LHCN-M2 (cell line): ENCODE results near the gene PTPRN2. TPM values are rescaled to one million over a fixed set of nuclear protein-coding genes. Genes with fewer than 3 reads are reported as not detected.

ENCODE experiments used
- DNase-seq: peaks from one replicate; pipeline ENCODE4 v3.0.0-alpha.2; 2012; ENCODE audit warnings: low read depth
- total RNA-seq: library from RNA; depleted of rRNA; stranded (reverse); fragments of >200 nt; gene quantifications from 2 replicates; pipeline ENCODE4 v1.2.3, GENCODE V29; 2014

The PTPRN2 gene
- total RNA-seq, 1 experiment from 2014 or later: 0.11 TPM

DNA sequence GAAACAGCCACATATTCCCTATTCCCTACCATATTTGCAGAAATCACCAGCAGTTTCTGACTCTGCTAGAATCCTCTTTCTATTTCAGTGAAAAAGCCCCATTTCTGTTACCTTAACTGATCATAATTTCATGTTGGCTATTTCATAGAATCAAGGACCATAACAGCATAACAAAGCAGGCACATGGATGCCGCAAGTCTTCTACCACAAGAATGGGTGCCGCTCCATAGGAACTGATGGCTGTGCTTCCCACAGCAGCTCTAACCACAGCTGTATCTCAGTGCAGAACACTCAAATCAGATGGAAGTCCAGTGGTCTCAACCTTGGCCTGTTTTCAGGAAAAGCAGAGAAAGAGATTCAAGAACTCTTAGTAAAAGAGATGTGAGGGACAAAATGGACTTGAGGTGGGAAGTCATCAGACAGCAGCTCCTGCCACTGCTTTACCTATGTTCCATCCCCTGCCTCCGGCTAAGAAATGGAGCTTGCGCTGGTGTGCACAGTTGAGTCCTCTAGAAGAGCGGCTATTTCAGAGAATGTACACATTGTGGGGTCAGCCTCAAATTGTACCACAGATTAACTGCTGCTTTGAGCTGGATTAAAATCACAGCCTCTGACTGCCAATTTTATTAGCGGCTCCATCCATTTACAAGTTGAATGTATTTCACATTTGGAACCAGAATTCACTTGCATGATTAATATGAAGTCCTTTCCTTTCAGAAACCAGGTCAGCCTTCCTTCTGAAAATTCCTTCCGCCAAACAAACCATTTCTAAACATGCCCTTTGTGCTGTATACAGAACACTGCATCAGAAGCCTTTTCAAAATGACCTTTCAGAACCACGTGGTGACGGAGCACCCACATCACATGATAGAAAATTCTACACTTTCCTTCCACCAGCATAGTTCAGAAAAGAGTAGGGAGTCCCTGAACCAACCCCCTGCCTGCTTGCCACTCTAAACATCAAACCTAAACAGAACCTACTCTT lies 7.7 kb downstream of the PTPRN2 start:
- no peak for DNase-seq

DNA sequence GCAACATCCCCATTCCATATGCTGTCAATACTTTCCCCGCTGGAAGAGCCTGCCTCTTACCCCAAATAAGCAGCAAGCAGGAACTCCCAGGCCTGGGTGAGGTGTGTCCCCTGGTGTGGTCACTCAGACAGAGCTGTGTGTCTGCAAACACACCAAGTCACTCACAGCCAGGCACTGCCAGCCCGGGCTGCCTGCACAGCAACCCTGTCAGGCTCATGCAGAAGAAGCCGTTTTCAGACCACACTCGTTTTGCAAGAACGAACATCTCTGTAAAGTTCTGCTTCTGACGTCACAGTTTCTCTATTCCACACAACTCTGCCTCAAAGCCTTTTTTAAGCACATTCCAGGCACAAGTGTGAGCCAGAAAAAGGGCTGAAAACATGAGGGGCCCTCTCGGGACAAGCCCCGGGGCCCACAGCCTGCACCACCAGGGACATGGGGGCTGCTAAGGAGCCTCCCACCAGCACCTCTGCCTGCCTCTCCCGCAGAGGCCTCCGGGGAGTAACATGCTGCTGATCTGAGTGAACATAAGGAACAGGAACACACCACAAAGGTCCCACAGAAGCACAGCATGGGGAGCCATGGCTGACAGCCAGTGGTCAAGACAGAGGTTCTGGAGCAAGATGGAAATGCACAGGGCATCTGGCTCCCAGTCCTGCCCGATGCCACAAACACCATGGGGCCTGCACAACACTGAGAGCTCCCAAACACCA lies 11.4 kb downstream of the PTPRN2 start:
- no peak for DNase-seq

DNA sequence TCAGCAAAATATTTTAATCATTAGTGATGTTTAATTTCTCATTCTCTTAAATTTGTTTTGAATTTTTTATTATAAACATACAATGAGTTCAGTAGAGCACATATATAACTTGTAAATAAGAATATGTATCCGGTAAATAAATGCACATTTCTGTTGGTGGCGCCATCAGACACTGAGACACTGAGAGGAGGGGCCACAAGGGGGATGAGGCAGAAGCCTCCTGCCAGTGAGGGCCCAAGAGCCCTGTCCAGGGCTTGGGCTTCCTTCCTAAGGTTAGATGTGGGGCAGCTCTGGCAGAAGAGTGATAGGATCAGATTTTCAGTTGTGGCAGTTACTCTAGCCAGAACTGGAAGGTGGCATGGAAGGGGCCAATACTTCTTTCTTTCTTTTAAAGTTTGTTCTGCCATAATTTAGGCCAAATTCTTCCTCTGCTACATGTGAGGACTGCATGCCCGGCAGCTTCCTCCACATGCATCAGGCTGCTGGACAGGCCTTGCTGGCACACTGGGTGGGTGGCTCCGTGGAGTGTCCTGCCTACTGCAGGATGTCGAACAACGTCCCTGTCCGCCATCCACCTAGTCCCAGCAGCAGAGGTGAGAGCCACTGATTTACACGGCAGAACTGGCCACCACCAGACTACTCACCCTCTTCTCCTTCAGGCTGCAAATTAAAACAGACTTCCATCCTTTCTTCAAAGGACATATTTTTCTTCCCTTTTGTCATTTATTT lies 13.2 kb downstream of the PTPRN2 start:
- no peak for DNase-seq

DNA sequence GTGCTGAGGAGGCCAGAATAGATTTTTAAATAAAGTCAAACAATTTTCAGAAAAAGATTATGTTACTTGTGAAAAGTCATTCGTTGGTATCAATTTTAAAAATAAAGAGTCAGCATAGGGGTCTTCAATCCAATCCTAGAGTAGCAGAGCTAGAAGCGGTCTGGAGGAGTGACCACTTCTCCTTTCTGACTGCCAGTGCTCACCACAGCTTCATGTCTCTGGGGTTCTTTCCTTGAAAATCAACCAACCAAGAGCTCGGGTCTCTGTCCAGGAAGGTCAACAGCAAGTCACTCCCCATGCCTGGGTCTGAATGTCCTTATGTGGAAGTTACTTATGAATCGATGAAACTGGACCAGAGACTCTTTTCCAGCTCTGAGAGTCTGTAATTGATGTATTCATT lies 14.3 kb downstream of the PTPRN2 start:
- DNase-seq: no peak

DNA sequence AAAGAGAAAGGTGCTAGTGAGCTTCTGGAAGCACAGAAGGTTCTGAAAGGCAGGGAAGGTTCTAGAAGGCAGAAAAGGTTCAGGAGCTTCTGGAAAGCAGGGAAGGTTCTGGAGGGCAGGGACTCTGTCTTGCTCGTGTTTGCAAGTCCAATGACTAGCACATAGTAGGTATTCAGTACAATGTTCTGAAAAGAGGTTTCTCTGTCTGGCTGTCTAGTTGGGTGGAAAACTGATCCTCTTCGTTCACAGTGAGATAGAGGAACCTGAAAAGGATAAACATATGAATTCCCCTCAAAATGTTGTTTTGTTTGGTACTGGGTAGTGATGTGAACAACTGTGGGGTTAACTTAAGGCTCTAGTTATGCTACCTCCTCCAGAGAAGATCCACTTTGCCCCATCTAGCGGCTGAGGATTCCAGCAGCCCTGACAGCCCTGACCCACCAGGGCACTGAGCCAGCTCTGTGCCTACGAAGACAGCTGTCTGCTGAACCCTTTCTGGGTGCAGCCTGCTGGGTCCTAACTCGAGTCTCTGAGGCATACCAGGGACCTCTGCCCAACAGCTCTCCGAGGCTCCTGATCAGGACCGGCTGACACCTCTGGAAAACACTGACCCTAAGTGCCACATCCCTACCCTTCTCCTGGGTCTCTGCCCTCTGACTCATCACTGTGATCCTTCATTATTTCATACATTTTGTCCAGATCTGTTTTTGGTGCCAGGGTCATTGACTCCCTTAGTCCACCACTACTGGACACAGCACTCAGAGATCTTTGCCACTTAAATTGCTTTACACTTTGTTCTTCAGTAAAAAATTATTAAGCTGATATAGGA lies 15.4 kb downstream of the PTPRN2 start:
- DNase-seq: peak; percentile 69

DNA sequence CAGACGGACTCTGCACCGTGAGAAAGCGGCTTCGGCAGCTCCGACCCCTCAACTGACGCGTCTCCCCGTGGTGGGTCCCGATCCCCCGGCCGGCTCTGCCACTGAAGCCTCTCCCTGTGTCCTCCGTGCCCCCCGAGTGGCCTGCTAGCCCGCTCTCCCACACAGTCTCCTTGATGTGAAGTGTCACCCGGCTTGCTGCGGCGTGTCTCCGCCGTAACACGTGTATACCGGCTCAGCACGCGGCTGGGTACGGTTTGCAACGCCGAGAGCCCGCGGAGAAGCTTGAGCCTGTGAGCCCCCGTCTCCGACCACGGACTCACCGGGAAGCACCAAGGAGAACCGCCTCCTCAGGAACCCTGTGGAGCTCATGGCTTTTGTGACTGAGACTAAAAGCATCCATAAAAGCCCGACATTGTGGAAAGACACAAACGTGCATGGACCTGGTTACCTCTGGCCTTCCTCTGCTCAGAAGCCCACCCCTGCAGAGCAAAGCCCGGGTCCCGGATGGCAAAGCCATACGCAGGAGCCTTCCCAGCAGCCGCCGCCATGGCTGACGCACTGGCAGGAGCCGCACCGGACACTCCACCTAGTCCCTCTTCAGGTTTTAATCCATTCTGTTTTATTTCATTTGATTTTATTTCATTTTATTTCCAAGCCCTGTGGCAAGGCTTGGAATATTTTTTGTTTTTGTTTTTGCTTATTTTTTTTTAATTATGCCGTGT lies 17.0 kb downstream of the PTPRN2 start:
- no peak for DNase-seq

DNA sequence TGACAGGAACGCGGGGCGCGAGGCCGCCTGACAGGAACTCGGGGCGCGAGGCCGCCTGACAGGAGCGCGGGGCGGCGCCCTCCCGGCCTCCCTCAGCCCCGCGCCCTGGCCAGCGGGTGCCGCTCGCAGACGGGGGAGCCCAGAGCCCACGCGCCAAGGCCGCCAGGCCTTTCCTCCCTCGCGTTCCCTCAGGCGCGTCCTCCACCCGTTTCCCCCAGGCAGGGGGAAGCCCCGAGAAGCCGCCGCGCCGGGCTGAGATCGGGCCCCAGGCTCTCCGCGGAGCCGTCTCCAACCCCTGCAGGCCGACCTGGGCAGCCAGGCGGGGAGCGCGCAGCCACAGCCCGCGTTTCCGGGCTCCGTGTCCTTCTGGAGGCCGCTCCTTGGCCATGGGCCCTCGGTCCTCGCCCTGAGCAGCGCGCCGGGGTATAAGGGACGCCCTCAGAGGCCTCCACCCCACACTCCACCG lies 17.7 kb downstream of the PTPRN2 start:
- no peak for DNase-seq

DNA sequence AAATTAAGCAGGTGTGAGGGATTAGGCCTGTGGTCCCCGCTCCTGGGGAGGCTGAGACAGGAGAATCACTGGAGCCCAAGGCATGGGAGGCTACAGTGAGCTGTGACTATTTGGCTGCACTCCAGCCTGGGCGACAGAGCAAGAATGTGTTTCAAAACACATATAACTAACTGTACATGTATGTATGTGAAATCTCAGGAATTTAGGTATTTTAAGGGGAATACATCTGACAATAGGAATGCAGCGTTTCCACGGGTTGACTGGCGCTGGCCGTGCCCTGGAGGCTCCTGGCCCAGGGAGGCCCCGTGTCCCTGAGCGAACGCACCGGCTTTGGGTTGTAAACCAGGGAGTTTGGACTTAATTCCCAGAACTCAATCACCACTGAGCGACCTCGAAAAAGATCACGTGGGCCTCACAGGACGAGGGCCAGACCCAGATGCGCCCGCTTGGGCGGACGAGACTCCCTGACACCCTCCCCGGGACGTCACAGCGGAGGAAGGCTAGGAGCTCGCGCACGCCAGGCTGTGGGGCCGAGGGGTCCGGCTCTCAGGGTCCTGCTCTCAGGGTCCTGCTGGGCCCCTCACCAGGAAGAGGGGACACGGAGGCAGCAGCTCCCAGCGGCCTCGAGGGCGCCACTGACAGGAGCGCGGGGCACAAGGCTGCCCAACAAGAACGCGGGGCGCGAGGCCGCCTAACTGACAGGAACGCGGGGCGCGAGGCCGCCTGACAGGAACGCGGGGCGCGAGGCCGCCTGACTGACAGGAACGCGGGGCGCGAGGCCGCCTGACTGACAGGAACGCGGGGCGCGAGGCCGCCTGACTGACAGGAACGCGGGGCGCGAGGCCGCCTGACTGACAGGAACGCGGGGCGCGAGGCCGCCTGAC lies 18.4 kb downstream of the PTPRN2 start:
- no peak for DNase-seq

DNA sequence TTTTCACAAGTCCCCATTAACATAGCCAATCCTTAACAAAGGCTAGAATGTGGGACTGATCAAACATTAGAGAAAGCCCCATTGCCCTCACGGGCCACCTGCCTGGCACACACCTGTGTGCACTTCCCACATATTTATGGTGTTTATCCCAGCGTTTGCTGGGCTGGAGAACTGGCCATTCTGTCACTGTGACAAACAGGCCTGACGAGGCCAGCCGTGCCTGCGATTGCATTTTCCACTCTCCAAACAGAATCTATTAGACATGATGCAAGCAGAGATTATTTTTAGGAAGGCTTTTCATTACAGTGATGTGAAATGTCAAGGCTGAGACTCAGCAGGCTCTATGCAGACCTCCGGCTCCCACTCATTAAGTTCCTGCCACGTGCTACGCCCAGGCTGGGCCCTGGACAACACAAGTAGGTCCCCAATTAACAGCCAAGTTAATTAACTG lies 20.4 kb downstream of the PTPRN2 start:
- no peak for DNase-seq

DNA sequence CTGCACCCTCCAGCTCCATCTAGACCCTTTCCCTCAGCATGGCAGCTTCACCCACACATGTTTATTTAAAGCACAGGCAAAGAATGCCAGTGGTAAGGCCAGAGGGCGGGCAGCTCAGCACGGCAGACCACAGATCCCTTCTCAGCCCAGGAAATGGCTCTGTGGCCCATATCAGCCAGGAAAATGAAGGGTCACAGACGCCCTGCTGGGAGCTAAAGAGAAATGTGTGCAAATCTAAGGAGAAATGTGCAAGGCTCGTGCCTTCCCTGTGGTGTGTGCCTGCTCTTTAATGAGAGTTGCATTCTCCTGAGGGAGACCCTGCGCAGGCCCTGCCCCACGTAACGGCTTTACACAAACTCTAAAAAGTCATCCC lies 23.0 kb downstream of the PTPRN2 start:
- DNase-seq: no peak

DNA sequence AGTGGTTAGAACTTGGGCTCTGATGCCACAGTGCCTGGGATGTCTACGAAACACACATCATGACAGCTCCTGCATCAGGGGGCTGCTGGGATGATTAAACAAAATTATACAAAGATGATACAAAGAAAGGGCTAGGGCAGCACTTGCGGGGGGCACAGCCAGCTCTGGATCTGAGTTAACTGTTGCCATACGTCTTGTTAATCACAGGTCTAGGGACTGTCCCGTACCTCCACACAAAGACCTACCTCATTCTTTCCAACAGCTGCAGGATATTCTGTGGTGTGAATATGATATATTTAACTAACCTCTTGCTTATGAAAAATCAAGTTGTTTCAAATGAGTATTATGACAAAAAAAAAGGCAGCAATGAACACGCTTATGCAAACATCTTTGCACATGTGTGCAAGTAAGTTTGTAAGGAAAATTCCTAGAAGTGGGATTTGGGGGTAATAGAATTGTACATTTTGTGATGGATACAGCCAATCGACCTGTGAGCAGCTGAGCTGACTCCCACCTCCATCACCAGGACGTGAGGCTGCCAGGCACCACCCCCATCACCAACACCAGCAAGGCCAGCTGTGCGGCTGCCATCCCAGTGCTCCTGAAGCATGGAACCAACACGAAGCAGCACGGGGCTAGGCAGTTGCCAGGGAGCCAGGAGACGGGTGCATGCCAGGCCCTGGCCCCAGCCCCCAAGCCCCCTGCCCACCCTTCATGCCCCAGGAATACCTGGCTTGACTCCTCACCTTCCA lies 23.5 kb downstream of the PTPRN2 start:
- no peak for DNase-seq

DNA sequence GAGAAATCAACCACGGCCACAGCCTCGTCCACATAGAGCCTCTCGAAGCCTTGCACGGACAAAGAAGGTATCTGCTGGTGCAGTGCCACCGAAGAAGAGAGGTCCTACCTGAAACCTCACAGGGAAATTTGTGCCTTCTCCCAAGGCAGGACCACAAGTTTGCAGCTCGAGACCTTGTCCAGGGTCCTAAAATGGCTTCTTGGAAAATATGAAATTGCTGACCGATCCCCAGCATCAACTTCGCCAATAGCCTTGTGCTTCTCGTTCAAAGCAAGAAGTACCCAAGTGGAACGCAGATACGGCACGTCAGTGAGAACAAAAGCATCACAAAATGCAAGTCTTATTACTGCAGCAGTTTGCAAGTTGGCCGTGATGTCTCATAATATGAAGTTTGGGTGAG lies 24.6 kb downstream of the PTPRN2 start:
- DNase-seq: no peak

DNA sequence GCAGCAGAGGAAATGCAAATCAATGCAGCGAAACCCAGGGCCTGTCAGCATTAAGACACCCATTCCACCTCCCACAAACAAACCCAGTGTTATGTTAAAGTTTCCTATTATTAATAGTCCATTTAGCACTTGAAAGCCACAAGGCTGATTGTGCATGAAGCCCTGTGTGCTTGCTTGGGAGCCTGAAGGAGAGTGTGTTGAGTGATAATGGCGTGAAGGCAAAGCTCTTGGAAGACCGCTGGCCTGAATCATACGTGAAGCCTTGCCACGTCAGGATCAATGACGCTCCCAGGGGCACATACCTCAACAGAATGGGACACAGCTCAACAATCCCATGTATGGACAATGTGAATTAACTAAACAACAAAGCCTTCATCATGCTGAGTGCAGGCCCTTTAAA lies 25.1 kb downstream of the PTPRN2 start:
- DNase-seq: no peak

DNA sequence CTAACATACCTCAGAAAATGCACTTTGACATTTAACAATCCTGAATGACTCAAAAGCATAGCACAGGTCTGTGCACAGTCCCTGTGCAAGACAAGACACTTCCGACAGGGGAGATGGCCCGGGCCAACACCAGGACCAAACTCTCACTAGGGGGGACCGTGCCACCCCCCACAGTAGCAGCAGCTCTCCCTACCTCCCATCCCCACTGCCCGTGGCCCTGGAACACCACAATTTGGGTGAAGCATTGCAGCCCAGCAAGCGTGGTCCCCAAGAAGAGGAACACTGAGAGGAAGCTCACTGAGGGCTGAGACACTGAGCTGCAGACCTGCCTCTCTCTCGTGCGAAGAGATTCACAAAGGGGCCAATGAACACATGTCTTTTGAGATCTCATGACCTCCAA lies 26.0 kb downstream of the PTPRN2 start:
- no peak for DNase-seq

DNA sequence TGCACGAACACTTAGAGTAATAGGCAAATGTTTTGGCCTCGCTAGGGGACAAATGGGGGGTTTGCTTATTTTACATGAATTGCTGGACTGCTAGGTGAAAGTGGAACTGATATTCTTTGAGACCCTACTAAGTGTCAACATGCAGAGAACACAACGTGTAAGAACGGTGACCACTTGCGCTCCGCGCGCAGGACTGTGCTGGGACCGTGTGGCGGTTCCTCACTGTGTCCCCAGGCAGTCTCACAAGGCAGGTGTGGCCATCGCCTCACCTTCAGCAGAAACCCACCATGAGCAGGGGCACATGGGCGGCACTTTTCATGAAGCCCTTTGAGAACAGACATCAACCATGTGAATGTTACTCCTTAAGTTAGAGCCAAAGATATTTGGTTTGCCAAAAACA lies 27.2 kb downstream of the PTPRN2 start:
- DNase-seq: no peak

DNA sequence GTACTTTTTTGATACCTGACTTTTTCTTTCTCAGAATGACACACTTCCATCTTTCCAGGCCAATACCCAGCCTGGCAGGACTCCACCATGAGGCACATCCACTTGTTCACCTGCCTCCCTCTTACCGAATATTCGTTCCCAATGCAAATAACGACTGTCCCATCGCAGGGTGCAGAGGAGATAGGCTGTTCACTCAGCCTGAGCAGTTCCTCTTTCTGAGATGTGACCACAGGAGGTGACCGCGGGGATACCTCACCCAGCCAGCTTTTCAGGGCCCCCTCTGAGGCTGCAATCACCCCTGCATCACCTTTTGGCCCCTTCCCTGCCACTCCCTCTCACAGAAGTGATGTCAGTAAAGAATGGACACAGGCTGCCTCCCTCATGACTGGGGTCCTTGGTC lies 28.3 kb downstream of the PTPRN2 start:
- no peak for DNase-seq

DNA sequence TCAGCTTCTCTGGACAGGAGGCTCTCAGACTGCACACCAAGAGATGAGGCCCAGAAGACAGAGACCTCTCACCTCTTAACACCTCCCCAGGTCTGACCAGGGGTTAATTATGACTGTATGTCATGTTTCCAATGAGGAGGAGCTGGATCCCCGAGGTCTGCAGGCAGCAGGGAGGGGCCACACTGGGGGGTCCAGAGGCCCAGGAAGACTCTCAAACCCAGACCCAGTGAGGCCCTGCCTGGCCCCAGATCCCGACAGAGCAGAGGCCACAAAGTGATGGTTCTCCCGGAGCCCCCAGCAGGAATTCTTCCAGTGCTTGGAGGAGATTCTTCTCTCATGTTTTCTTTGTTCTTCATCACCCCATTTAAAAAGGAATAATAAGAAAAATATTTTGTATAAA lies 28.8 kb downstream of the PTPRN2 start:
- DNase-seq: no peak

DNA sequence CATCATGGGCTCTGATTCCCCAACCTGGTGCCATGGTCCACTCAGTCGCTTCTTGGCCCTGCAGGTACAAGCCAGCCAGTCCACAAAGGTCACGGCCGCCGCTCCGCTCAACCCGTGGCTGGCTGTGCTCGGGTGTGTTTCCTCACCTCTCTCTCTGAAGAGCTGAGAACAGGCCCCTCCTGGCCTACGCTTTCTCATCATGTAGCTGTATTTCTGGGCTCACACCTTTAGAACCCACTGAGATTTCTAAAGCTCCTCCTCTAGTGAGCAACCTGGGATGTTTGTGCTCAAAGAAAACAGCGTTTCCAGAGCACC lies 30.2 kb downstream of the PTPRN2 start:
- no peak for DNase-seq
